Mucosa of descending colon (tissue), 3 donors: Measurements from ENCODE around the gene MYH7. TPM values are rescaled to one million over a fixed set of nuclear protein-coding genes. Genes with fewer than 3 reads are reported as not detected.

Experiments used
- ATAC-seq: fragments of 200-7000 bp; cut with Tn5 transposase; one replicate; pipeline ENCODE4 v1.9.1; 2020; ENCODE audit warnings: mild to moderate bottlenecking, moderate library complexity
- DNase-seq, 3 donors: peaks; one replicate each; pipeline ENCODE4 v3.0.0-alpha.2; 2020
- H3K36me3 ChIP-seq: fragments of 200-600 bp; one replicate; pipeline ENCODE4 v1.8.0; 2021; ENCODE audit warnings: low read depth, mild to moderate bottlenecking
- H3K4me1 ChIP-seq: fragments of 200-600 bp; one replicate; pipeline ENCODE4 v1.8.0; 2021; ENCODE audit warnings: low read depth, mild to moderate bottlenecking
- H3K4me3 ChIP-seq: fragments of 200-600 bp; one replicate; pipeline ENCODE4 v1.8.0; 2021; ENCODE audit warnings: mild to moderate bottlenecking
- H3K9me3 ChIP-seq: fragments of 200-600 bp; one replicate; pipeline ENCODE4 v1.8.0; 2021; ENCODE audit warnings: mild to moderate bottlenecking
- intact Hi-C, 2 donors: fragments of 100-400 bp; cut with DNase I in 1 of 2; cut with micrococcal nuclease in 1 of 2; formaldehyde crosslinking; loops; one replicate each; pipeline versions ENCODE4 v1.11.0 to v1.11.1; 2022; cut with DNase I, micrococcal nuclease
- total RNA-seq, 3 donors: library from RNA; stranded (reverse); fragmentation: NEBNext Ultra II Directional in 2 of 3; extraction: Animal tissue kit (Norgen Biotek cat#: 25700) in 2 of 3; gene quantifications; one replicate each; pipeline versions ENCODE4 v1.2.1 to v1.2.4, GENCODE V29; 2021 to 2023
- TF ChIP-seq, protein P1 (sequence below): fragments of 200-600 bp; IDR thresholded peaks from one replicate; pipeline ENCODE4 v1.8.0; 2022; ENCODE audit warnings: antibody characterized with exemption, mild to moderate bottlenecking
- donor health status: DM: no; HTN: no; CAD: no; lungs with moderate emphysema.
- donor health status: DM: no; HTN: no; CAD: no.
- donor health status: DM: no; HTN: yes; CAD: no.

Gene MYH7
- total RNA-seq, 3 donors from 2014 or later, result 0.13 to 6.2 (median 1.2) TPM

DNA sequence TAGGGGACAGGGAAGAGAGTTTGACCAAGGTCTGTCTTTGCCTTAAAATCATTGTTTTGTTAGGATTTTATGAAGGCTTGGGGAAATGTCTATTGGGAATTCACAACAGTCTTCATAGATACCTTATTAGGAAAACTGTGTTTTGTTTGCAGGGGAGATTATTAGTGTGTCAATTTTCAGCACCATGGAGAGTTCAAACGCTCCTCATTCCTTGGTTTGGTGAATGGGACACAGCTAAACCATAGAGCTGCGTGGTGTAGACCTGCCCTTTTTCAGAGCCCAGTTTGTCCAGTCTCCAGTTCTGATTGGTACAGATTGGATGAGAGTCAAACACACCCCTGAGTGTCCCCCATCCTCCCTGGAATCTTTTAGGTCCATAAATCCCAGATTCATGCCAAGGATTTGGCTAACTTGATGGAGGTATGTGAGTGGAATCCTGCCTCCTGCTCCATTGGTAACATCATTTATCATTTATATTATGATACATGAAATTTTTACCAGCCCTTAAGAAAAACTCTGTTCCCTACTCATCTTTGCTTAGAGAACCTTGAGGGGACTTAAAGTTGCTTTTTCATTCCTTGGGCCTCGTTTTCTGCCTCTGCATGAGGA is 46.0 kb upstream of the MYH7 start:
- TF ChIP-seq, protein P1, sequence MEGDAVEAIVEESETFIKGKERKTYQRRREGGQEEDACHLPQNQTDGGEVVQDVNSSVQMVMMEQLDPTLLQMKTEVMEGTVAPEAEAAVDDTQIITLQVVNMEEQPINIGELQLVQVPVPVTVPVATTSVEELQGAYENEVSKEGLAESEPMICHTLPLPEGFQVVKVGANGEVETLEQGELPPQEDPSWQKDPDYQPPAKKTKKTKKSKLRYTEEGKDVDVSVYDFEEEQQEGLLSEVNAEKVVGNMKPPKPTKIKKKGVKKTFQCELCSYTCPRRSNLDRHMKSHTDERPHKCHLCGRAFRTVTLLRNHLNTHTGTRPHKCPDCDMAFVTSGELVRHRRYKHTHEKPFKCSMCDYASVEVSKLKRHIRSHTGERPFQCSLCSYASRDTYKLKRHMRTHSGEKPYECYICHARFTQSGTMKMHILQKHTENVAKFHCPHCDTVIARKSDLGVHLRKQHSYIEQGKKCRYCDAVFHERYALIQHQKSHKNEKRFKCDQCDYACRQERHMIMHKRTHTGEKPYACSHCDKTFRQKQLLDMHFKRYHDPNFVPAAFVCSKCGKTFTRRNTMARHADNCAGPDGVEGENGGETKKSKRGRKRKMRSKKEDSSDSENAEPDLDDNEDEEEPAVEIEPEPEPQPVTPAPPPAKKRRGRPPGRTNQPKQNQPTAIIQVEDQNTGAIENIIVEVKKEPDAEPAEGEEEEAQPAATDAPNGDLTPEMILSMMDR, result no peak
- Histone ChIP-seq H3K4me3 (no peak overlapping the region), H3K9me3 (no peaks in the 10 kb centered on the region), H3K4me1 (no peaks in the 10 kb centered on the region), H3K36me3 (peaks cover 7% of the 10 kb centered on the region)
- no peak for DNase-seq
- intact Hi-C loops, result loop anchor here in 1 of 2 donors (10.0 kb wide), 1 partner anchor 53 kb away; no protein-coding TSS in a partner anchor
- ATAC-seq, result no peak

DNA sequence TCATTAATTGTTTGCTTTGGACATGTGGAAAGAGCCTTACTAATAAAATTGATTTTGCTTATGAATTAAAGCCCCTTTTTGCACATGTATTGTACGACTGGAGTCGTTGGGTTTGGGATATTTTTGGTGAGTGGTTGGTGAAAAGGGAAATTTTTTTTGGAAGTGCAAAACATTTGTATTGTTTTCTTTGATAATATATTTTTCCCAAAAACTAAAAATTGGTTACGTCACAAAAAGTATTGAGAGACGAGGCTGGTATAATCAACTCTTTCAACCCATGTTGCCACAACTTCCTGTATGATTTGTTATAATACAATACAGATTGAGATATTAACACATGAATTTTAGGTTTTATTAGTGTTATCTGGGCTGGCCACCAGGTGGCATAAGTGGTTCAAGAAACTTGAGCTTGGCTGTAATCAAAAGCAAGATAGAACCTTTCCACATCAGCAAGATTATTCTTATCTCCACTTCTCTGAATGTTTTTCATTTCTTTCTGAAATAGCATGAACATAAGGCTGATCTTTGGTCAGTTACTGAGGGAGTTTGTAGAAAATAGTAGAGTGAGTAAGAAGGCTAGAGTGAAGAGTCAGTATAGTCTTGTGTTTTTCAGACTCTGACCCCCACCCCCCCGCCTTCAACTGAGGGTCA is 42.8 kb upstream of the MYH7 start:
- peaks cover 12% of the 10 kb centered on the region for H3K36me3 ChIP-seq
- ATAC-seq (peak; percentile 68), DNase-seq (peak in 2 of 3 donors; percentile 36 to 79)
- H3K4me3 ChIP-seq, result no peak overlapping the region
- intact Hi-C loops, result loop anchor here (5.0 kb wide), 1 partner anchor 84 kb away; no protein-coding TSS in a partner anchor
- TF ChIP-seq, protein P1, result no peak
- no peaks in the 10 kb centered on the region for H3K9me3 ChIP-seq
- H3K4me1 ChIP-seq, result no peaks in the 10 kb centered on the region

DNA sequence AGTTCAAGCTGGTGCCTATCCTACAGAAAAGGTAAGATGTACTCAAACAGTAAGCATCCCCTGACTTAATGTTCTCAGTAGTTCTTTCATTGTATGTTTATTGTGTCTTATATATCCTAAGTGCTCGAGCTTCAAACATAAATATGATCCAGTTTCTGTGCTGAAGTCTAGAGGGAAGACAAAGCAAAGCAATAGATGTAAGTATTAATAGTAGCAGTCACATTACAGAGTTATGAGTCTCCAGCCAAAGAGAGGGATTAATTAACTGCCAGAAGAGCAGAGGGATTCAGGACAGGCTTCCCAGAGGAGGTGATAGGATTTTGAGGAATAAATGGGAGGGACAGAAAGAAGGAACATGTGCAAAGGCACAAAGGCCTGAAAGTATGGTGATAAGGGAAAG is 35.5 kb upstream of the MYH7 start:
- Histone ChIP-seq H3K36me3 (no peaks in the 10 kb centered on the region), H3K9me3 (no peaks in the 10 kb centered on the region), H3K4me1 (peaks cover 9% of the 10 kb centered on the region), H3K4me3 (no peak overlapping the region)
- DNase-seq, result no peak
- intact Hi-C loops, result no loop called here
- ATAC-seq, result no peak
- TF ChIP-seq, protein P1, result no peak

DNA sequence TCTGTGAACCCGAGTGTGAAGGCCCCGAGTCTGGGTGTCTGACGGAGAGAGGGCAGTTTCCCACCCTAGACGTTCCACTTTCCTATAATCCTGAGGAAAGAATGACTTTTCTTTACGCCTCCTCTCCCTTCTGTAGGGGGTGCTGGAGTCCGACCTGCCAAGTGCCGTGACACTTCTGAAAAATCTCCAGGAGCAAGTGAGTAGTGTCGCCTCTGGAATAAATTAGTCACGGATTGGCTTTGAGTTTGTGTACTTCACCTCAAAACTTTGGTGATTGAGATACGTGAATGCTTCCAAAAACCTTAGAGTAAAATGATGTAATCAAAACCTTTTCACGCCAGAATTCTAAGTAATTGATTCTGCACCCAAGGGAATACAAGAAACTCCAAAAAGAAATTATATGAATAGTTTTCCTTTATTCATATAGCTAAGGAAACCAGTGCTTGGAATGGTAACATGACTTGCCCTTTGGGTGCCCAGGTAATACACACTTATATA is 34.5 kb upstream of the MYH7 start:
- TF ChIP-seq, protein P1, result no peak
- DNase-seq, result no peak
- ATAC-seq, result peak; percentile 6
- H3K4me3 ChIP-seq, result peak overlapping the region; percentile 59
- H3K4me1 ChIP-seq, result peaks cover 9% of the 10 kb centered on the region
- no peaks in the 10 kb centered on the region for H3K36me3 ChIP-seq
- H3K9me3 ChIP-seq, result no peaks in the 10 kb centered on the region
- intact Hi-C loops, result loop anchor here in 1 of 2 donors (10.0 kb wide), 1 partner anchor 145 kb away; the partner anchor contains the start of gene PABPN1

DNA sequence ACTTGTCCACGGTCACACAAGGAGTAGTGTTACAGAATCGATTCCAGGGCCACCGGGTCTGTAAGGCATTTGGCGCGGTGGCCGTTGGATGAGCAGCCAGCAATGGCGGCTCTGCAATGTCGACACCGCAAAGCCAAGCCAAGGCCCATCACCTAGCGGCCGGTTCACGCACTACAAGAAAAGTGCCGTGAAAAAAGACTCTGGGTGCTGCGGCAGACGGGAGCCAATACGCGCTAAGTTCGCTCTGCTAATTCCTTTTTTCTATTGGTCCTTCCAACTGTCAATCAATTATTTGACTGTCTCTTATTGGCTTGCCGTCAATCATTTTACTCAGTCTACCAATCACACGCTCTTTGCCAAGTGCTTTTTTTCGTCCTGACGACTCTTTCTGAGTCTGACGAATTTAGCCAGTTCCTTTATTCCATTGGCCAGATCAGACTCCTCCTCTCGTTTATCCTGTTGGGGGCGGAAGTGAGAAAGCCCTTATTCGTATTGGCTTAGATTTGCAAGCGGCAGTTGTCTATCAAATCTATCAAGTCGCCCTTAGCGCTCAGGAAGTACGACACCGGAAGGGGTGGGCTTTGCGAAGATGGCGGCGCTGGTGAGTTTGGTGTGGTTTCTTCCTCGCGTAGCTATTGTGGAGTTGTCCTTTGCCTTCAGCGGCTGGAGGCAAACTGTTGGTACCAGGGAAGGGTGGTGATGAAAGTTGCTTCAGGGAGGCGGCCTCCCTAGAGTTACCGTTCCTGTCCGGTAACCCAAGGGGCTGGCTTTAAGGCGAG is 33.9 kb upstream of the MYH7 start, which contains the start of gene NGDN:
Gene NGDN (plus strand): TSS at position 577 of the 779 bp plus-strand sequence. CDS start 13 bp downstream, at position 590.
- Histone ChIP-seq H3K4me3 (peak within 1 kb of the TSS; percentile 59), H3K9me3 (no peaks in the 10 kb centered on the region), H3K36me3 (no peaks in the 10 kb centered on the region), H3K4me1 (peaks cover 9% of the 10 kb centered on the region)
- intact Hi-C loops, result loop anchor here in 1 of 2 donors (10.0 kb wide), 1 partner anchor 145 kb away; the partner anchor contains the start of gene PABPN1
- DNase-seq (peak; percentile 91 to 98 (median 94)), ATAC-seq (peak; percentile 98)
- TF ChIP-seq, protein P1, result peak; percentile 64
